Bone marrow (tissue), 2 donors: ENCODE results near the gene GRB10.
"Not testable (repeated sequence)": the region's sequence is repeated elsewhere in the genome, so short reads cannot be mapped to it uniquely, and the experiment has no call there.

Experiments
- DNase-seq, 2 donors: peaks; one replicate each; lab custom pipeline; 2025; lab: John Stamatoyannopoulos, UW

GRB10 gene

GRCh38 chr7:50778189-50778588, 4.5 kb downstream of the GRB10 start:
- no peak for DNase-seq

- no peak for DNase-seq
These were observed 6.9 kb downstream of the GRB10 start for GRCh38 chr7:50775836-50776235.

GRCh38 chr7:50775231-50775630, 7.5 kb downstream of the GRB10 start:
- DNase-seq, result no peak

GRCh38 chr7:50774319-50774718, 8.4 kb downstream of the GRB10 start:
- no peak for DNase-seq

GRCh38 chr7:50773071-50773470, 9.6 kb downstream of the GRB10 start:
- DNase-seq, result not testable (repeated sequence)

- DNase-seq, result no peak
These were observed 11.3 kb downstream of the GRB10 start for GRCh38 chr7:50771120-50772002.

GRCh38 chr7:50768485-50769474, 13.9 kb downstream of the GRB10 start:
- DNase-seq, result no peak

GRCh38 chr7:50766849-50767207, 15.9 kb downstream of the GRB10 start:
- no peak for DNase-seq

- DNase-seq, result no peak
These were observed 16.4 kb downstream of the GRB10 start for GRCh38 chr7:50766106-50766848.

GRCh38 chr7:50762337-50762736, 20.4 kb downstream of the GRB10 start:
- DNase-seq, result no peak

- DNase-seq, result no peak
These were observed 21.0 kb downstream of the GRB10 start for GRCh38 chr7:50761713-50762112.

- DNase-seq, result no peak
These were observed 24.8 kb downstream of the GRB10 start for GRCh38 chr7:50757703-50758390.

GRCh38 chr7:50756180-50756579, 26.5 kb downstream of the GRB10 start:
- DNase-seq, result no peak

GRCh38 chr7:50754684-50755083, 28.0 kb downstream of the GRB10 start:
- DNase-seq, result no peak

- no peak for DNase-seq
These were observed 28.5 kb downstream of the GRB10 start for GRCh38 chr7:50754241-50754640.

GRCh38 chr7:50752422-50752821, 30.3 kb downstream of the GRB10 start:
- no peak for DNase-seq

GRCh38 chr7:50751146-50751545, 31.6 kb downstream of the GRB10 start:
- DNase-seq, result no peak

- no peak for DNase-seq
These were observed 32.8 kb downstream of the GRB10 start for GRCh38 chr7:50749896-50750295.

GRCh38 chr7:50748472-50748871, 34.2 kb downstream of the GRB10 start:
- no peak for DNase-seq

GRCh38 chr7:50745835-50746234, 36.9 kb downstream of the GRB10 start:
- DNase-seq, result no peak

GRCh38 chr7:50745336-50745735, 37.4 kb downstream of the GRB10 start:
- DNase-seq, result no peak

- DNase-seq, result no peak
These were observed 38.8 kb downstream of the GRB10 start for GRCh38 chr7:50743893-50744292.
